ENCODE results near the gene FOXP1.

GRCh38 chr3:71371282-71371681, 212.2 kb downstream of the FOXP1 start:
- TF ChIP-seq CTCF (IDR thresholded peaks at IDR 0.05; ENCODE audit: low read depth, low read length, poor library complexity, severe bottlenecking) (no peak), EZH2phosphoT487 (IDR thresholded peaks at IDR 0.05; ENCODE audit: borderline replicate concordance, low read length) (no peak)
